22Rv1 (cell line): ENCODE measurements around the gene CACNA2D2.

Experiments used
- ZFX ChIP-seq: fragments of 450-650 bp; IDR thresholded peaks from 2 replicates; pipeline ENCODE4 v1.6.1; 2017; ENCODE audit warnings: antibody characterized with exemption, borderline replicate concordance
- TF ChIP-seq, protein P1 (sequence below): fragments of 450-650 bp; IDR thresholded peaks from 2 replicates; pipeline ENCODE4 v1.5.1; 2017; ENCODE audit warnings: mild to moderate bottlenecking

DNA sequence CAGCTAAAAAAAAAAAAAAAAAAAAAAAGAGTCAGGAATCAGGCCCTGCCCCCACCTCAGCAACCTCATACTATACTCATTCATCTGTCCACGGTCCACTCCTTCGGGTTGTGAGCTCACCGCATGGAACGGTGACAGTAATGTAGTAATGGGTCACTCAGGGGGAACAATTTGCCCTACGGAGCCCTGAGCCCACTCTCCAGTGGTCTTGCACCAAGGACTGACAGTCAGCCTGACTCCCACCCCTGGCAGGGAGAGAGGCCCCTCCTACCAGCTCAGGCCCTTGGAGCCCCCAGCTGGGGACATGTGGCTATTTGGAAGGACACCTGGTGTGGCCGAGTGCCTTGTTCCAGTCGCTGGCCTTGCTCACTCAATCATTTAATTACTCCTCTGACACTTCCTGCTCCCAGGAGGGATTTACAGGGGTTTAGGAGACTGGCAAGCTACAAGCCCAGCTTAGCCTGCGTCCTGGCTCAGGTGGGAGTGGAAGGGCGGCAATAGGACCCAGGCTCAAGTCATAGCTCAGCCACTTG, 19.9 kb upstream of the CACNA2D2 start:
- TF ChIP-seq, protein P1, sequence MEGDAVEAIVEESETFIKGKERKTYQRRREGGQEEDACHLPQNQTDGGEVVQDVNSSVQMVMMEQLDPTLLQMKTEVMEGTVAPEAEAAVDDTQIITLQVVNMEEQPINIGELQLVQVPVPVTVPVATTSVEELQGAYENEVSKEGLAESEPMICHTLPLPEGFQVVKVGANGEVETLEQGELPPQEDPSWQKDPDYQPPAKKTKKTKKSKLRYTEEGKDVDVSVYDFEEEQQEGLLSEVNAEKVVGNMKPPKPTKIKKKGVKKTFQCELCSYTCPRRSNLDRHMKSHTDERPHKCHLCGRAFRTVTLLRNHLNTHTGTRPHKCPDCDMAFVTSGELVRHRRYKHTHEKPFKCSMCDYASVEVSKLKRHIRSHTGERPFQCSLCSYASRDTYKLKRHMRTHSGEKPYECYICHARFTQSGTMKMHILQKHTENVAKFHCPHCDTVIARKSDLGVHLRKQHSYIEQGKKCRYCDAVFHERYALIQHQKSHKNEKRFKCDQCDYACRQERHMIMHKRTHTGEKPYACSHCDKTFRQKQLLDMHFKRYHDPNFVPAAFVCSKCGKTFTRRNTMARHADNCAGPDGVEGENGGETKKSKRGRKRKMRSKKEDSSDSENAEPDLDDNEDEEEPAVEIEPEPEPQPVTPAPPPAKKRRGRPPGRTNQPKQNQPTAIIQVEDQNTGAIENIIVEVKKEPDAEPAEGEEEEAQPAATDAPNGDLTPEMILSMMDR = no peak
- TF ChIP-seq ZFX = no peak
